IPS DF 19.7 (cell line): Measurements from ENCODE around the gene MYO1E.
"Not testable (repeated sequence)": the region's sequence is repeated elsewhere in the genome, so short reads cannot be mapped to it uniquely, and the experiment has no call there.

ENCODE experiments used
- DNase-seq: peaks from one replicate; pipeline ENCODE4 v3.0.0-alpha.2; 2013; ENCODE audit warnings: low read depth, low spot score

The MYO1E gene

GRCh38 chr15:59387196-59387878, 14.7 kb upstream of the MYO1E start:
- DNase-seq = not testable (repeated sequence)

- DNase-seq = no peak
These were observed 12.5 kb upstream of the MYO1E start for GRCh38 chr15:59385171-59385570.

- no peak for DNase-seq
These were observed 11.8 kb upstream of the MYO1E start for GRCh38 chr15:59384507-59384906.

- no peak for DNase-seq
These were observed 8.4 kb upstream of the MYO1E start for GRCh38 chr15:59380902-59381610.

- DNase-seq = no peak
These were observed 6.9 kb upstream of the MYO1E start for GRCh38 chr15:59379531-59379930.

- no peak for DNase-seq
These were observed 6.2 kb upstream of the MYO1E start for GRCh38 chr15:59378855-59379254.

GRCh38 chr15:59377924-59378323, 5.3 kb upstream of the MYO1E start:
- DNase-seq = no peak

- DNase-seq = no peak
These were observed 4.1 kb upstream of the MYO1E start for GRCh38 chr15:59376733-59377132.

GRCh38 chr15:59373215-59373614, 544 bp upstream of the MYO1E start:
- DNase-seq = no peak

GRCh38 chr15:59371458-59372351, 966 bp downstream of the MYO1E start:
- no peak for DNase-seq

- no peak for DNase-seq
These were observed 3.1 kb downstream of the MYO1E start for GRCh38 chr15:59369597-59369996.

- DNase-seq = no peak
These were observed 5.6 kb downstream of the MYO1E start for GRCh38 chr15:59367022-59367451.

GRCh38 chr15:59366333-59367021, 6.2 kb downstream of the MYO1E start:
- no peak for DNase-seq

GRCh38 chr15:59364248-59364647, 8.4 kb downstream of the MYO1E start:
- no peak for DNase-seq

GRCh38 chr15:59362331-59362730, 10.3 kb downstream of the MYO1E start:
- no peak for DNase-seq

GRCh38 chr15:59360896-59361295, 11.8 kb downstream of the MYO1E start:
- DNase-seq = no peak

GRCh38 chr15:59360305-59360704, 12.4 kb downstream of the MYO1E start:
- DNase-seq = no peak

- DNase-seq = no peak
These were observed 16.9 kb downstream of the MYO1E start for GRCh38 chr15:59355730-59356129.

GRCh38 chr15:59354417-59355031, 18.1 kb downstream of the MYO1E start:
- DNase-seq = peak; percentile 73

- peak; percentile 92 for DNase-seq
These were observed 18.7 kb downstream of the MYO1E start for GRCh38 chr15:59353994-59354416.

GRCh38 chr15:59352683-59353082, 20.0 kb downstream of the MYO1E start:
- no peak for DNase-seq
